Fibroblast of the conjunctiva (primary cell): ENCODE results near the gene POR.

ENCODE experiments used
- DNase-seq: peaks from one replicate; pipeline ENCODE4 v3.0.0-alpha.2; 2010; ENCODE audit warnings: low read depth

Gene POR

DNA sequence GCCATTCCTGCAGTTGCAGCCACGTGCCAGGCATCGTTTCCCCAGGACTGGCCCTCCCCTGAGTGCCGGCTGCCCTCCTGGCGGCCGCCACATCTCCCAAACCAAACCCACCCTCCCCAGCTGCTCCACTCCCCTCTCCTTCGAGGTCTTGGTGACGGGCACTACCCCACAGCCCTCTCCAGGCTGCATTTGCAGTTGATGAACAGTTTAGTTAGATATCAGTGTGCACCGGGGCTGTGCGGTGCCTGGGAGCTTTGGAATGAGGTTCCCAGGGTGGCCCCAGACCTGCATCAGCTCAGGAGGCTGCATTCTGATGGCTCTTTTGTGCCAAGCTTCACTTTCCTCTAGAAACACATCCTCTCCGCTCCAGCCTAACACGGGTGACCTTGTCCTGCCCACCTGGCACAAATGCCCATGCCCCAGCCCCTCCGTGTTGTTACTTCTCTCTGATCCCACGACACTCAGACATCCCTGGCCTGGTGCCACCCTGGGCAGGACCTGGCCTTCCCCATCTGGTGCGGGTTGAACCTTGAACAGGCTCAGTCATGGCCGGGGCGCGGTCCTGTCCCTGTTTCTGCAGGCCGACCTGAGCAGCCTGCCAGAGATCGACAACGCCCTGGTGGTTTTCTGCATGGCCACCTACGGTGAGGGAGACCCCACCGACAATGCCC lies 64.9 kb downstream of the POR start:
- no peak for DNase-seq

DNA sequence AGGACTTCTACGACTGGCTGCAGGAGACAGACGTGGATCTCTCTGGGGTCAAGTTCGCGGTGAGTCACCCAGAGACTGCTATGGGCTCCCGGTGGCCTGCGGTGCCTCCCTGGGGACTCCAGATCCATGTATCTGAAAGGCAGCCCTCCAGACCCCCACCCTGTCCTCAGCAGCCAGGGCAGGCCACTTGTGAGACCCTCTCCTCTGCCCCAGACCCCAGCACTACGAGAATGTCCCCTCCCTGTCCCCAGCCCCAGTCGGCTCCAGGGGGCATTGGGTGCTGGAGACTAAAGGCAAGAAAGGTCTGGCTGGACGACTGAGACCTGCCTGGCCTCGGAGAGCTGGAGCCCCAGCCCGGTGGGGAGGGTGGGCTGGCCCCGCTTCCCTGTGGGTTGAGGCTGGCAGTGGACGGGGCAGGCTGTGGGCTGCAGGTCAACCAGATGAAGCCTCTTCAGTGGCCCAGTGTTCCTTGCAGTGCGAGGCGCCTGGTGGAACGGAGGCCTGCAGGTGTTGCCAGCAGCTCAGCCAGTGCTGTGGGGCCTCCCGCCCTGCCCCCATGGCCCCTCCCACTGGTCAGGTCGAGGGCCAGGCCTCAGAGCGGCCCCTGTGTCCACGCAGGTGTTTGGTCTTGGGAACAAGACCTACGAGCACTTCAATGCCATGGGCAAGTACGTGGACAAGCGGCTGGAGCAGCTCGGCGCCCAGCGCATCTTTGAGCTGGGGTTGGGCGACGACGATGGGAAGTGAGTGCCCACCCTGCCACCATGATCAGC lies 65.7 kb downstream of the POR start:
- no peak for DNase-seq

DNA sequence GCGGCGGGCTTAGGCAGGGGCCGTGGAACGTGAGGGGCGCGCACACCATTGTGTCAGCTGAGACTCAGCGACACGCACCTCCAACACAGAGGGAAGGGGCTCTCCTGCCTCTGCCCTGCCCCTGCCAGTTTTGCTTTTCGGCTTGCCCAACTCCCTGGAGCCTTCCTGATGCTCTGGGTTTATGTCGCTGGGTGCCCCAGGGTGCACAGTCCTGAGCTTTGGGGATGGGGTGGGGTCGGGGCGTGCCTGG lies 66.2 kb downstream of the POR start:
- no peak for DNase-seq

DNA sequence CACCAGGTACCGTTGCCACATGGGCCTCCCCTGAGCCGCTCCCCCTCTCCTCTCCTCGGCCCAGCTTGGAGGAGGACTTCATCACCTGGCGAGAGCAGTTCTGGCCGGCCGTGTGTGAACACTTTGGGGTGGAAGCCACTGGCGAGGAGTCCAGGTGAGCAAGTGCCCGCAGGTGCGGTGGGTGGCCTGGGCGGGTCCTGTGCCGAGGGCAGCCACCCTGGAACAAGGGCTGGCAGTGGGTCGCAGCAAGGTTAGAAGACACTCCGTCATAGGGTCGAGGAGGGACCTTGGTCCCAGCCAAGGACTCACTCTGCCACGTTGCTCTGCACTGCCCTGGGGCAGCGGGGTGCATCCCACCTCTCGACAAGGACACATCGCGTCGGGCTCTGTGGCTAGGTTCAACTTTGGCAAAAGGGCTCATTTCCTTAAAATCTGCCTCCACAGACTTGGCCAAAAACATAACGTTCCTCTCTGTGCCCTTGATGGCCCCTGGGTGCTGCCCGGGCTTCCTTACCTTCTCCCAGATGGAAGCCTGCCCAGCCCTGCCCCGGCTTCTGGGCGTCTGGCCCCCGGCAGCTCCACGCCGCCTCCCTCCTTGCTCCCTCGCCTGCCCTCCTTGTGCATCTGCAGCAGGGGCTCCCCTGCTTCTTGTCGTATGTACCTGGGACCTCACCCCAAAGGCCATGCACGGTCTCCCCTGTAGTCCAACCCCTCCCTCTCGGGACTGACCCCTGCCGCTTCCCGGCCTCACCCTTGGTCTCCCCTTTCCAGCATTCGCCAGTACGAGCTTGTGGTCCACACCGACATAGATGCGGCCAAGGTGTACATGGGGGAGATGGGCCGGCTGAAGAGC lies 66.7 kb downstream of the POR start:
- no peak for DNase-seq

DNA sequence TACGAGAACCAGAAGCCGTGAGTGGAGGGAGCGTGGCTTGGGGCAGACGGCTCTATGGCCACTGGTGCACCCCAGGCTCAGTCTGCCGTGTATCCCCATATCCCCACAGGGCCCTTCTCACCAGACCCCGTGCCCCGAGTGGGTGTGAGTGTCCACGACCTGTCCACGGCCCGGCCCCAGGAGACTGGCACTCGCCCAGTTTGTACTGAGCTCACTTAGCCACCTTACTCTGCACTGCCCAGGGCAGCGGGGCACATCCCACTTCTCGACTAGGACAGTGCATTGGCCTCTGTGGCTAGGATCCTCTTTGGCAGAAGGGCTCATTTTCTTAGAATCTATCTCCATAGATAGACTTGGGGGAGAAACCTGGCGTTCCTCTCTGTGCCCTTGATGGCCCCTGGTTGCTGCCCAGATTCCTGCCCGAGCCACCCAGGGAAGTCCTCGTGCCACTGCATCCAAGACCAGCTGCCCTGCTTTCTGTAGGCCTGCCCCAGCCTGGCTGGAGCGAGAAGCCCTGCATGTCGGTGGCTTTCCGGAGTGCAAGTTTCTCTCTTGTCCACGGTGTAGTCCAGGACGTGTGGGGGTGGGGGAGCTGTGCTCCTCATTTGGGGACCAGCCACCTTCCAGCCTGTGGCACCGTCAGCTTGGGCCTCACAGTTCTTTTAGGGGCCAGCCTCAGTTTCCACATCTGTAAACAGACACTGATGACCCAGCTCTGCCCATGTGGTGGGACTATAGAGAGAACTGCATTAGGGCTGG lies 67.5 kb downstream of the POR start:
- DNase-seq = no peak

DNA sequence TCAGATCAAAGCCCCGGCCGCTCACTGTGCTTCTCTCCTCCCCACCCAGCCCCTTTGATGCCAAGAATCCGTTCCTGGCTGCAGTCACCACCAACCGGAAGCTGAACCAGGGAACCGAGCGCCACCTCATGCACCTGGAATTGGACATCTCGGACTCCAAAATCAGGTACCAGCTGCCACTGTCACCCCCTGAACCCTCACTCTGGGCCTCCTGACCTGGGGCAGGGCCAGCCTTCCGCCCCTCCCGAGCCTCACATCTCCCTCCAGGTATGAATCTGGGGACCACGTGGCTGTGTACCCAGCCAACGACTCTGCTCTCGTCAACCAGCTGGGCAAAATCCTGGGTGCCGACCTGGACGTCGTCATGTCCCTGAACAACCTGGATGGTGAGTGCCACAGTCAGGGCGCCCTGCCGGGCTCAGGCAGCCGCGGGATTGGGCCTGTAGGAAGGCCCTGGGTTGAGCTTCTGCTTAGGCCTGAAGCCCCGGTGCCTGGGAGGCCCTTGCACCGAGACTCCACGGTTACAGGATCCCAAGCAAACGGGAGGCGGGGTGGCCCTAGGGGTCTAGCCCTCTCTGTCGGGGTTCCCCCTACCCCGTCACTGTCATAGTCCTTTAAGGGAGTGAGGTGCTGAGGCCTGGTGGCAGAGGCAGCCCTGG lies 68.6 kb downstream of the POR start:
- no peak for DNase-seq

DNA sequence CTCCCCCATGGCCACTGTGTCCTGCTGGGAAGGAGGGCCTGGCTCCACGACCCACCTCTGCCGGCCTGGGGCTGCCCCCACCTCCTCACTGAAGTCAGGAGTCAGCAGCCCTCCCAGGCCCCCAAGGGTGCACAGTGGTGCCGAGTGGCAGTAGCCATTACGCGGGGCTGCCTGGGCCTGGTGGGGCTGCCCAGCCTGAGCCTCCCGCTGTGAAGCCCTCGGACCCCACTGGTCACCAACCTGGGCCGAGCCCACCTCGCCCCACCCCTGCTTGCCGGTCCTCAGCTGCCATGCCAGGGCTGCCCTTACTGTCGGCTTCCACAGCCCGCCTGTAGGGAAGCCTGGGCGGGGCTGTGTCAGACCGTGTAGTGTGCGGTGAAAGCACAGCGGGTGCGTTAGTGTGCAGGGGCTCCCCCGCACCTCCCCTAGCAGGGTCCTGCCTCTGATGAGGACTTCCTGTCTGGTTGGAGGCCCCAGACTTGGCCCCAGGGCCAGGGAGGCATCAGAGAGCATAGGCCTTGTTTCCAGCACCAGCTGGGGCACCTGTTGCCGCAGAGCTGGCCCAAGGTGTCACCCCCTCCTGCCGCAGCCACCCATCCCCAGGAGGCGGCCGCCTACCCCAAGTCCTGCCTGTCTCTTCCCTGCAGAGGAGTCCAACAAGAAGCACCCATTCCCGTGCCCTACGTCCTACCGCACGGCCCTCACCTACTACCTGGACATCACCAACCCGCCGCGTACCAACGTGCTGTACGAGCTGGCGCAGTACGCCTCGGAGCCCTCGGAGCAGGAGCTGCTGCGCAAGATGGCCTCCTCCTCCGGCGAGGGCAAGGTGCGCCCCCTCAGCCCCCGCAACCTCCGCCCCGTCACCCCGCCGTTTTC lies 69.4 kb downstream of the POR start:
- no peak for DNase-seq

DNA sequence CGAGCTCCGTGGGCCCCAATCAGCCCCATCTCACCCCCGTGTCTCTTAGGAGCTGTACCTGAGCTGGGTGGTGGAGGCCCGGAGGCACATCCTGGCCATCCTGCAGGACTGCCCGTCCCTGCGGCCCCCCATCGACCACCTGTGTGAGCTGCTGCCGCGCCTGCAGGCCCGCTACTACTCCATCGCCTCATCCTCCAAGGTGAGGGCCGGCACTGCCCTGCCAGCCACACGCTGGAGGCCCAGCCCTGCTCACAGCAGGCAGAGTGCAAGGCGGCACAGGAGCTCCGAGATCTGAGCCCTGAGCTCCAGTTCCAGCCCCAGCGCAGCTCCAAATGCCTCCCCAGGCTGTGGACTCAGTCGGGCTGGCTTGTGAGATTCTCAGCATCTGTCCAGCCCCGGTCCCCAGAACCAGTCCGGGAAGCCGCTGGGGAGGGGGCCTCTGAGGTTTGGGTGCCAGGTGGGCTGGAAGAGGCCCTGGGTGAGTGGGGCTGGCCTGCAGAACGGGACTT lies 70.1 kb downstream of the POR start:
- DNase-seq = no peak

DNA sequence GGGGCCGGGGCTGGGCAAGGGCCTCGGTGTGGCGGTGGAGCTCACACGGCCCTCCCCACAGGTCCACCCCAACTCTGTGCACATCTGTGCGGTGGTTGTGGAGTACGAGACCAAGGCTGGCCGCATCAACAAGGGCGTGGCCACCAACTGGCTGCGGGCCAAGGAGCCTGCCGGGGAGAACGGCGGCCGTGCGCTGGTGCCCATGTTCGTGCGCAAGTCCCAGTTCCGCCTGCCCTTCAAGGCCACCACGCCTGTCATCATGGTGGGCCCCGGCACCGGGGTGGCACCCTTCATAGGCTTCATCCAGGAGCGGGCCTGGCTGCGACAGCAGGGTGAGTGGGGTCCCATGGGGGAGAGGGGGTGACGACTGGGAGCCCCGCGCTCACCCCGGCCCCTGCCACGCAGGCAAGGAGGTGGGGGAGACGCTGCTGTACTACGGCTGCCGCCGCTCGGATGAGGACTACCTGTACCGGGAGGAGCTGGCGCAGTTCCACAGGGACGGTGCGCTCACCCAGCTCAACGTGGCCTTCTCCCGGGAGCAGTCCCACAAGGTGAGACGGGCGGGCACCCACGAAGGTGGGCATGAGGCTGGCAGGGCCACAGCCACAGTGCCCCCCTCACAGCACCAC lies 70.7 kb downstream of the POR start:
- no peak for DNase-seq

DNA sequence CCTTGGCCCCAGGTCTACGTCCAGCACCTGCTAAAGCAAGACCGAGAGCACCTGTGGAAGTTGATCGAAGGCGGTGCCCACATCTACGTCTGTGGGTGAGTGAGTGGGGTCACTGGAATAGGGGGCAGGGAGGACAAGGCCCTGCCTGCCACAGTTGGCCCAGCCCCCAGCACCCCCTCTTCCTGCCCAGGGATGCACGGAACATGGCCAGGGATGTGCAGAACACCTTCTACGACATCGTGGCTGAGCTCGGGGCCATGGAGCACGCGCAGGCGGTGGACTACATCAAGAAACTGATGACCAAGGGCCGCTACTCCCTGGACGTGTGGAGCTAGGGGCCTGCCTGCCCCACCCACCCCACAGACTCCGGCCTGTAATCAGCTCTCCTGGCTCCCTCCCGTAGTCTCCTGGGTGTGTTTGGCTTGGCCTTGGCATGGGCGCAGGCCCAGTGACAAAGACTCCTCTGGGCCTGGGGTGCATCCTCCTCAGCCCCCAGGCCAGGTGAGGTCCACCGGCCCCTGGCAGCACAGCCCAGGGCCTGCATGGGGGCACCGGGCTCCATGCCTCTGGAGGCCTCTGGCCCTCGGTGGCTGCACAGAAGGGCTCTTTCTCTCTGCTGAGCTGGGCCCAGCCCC lies 71.3 kb downstream of the POR start:
- no peak for DNase-seq

DNA sequence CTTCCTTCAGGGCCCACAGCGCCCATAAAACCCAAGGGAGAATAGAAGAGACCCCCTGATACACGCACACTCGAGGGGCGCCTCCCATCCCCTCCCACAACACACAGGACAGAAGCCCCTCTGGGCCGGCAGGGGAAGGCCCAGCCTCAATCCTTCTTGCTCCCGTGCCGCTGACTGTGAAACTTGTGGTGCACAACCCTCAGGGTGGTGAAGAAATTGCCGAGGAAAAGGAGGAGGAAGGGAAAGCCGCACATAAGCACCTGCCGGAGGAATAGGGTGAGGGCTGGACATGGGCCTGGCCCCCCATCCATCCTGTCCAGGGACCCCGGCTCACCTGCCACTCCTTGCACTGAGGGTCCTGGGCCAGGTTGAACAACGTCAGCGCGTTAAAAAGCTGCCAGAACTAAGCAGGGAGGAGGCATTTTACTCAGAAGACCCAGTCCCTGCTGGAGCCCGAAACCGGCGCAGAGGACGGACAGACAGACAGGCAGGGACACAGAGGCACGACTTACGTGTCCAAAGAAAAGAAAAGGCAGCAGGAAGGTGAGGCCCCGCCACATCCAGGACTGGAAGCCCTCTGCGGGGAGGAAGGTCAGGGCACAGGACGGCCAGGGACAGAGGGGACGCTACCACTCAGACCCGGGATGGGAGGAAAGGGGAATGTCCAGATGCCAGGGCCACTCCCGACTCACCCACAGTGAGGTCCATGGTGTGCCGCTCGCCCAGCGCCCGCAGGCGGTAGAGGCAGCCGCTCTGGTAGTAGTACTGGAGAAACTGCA lies 72.3 kb downstream of the POR start:
- no peak for DNase-seq

DNA sequence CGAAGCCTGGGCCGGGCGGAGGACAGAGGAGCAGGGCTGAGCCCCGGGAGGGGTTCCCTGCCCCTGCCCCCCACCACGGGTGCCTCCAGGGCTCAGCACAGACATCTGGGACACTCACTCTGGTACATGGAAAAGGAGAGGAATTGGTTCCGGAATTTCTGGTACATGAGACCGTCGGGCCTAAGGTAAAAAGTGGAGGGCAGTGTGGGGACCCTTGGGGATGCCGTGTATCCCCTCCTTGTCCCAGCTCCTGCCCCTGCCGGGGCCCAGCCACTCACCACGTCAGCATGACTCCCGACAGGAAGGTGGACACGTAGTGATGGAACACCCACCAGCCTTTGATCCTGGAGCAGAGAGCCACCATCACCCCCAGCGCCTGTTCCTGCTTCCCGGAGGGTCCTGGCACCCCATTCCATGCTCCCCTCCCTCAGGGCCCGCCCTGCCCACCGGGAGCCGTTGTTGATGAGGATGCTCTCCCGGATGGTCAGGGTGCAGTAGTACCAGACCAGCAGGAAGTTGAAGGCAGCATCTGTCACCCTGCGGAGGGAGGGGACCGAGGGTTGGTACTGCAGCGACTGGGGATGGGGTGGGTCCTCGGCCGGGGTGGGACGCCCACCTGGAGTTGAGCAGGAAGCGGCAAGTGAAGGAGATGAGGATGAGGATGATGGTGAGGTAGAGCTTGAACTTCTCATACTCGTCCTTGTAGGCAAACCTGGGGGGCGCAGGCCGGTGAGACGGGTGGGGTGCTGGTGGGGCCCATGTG lies 73.0 kb downstream of the POR start:
- no peak for DNase-seq

DNA sequence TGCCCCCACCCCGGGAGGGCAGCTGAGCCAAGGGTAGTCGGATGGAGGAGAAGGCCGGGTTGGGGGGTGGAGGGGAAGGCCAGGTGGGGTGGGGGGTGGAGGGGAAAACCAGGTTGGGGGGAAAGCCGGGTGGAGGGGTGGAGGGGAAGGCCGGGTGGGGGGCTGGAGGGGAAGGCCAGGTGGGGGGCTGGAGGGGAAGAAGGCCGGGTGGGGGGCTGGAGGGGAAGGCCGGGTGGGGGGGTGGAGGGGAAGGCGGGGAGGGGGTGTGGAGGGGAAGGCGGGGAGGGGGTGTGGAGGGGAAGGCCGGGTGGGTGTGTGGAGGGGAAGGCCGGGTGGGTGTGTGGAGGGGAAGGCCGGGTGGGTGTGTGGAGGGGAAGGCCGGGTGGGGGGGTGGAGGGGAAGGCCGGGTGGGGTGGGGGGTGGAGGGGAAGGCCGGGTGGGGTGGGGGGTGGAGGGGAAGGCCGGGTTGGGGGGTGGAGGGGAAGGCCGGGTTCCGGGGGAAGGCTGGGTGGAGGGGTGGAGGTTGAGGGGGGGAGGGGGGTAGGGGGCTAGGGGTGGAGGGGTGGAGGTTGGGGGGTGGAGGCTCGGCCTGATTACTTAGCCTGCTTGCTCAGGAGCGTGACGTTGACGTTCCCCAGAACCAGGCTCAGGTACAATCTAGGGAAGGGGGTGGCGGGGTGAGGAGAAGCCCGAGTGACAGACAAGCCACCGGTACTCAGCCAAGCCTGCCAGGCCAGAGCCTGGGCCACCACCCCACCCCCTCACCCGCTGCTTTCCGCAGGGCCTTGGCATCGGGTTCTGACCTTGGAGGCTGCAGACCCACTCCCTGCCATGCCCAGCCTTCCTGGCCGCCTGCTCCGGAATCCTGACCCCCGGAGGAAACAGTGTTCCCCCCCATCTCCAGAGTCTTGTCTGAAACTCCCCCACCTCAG lies 73.9 kb downstream of the POR start:
- DNase-seq = no peak

DNA sequence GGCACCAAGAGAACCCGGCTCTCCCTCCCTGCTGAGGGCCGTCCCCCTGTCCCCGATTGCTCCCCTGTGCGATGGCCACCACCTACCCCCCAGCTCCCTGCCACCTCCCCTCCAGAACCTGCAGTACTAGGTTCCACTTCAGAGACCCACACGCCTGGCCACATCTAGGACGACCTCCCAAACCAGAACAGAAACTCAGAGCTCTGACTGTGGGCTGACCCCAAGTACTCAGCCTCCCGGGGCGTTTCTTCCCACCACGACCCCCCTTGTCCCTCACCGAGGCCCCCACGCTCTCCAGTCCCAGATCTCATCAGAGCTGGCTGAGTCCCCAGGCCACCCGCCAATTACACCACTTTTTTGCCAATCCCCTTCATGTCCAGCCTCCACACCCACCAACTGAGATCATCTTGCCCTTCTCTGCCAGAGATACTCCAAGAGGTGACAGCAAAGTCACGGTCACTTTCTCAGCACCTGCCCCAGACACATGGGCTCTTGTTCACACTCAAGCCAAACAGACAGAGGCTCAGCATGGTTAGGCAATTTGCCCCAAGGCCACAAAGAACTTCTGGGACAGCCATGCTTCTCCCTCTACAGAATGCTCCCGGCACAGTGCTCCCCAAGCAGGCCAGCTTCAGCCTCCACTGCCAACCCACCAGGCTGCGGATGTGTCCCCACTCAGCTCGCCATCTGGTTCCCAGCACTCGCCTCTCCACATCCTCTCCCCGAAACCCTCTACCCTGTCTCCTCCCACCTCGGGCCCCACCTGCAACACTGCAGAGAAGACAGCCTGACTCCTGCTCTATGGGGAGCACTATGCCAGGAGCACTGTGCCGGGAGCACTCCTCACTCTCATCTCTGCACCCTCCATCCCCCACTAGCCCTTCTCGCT lies 74.8 kb downstream of the POR start:
- no peak for DNase-seq

DNA sequence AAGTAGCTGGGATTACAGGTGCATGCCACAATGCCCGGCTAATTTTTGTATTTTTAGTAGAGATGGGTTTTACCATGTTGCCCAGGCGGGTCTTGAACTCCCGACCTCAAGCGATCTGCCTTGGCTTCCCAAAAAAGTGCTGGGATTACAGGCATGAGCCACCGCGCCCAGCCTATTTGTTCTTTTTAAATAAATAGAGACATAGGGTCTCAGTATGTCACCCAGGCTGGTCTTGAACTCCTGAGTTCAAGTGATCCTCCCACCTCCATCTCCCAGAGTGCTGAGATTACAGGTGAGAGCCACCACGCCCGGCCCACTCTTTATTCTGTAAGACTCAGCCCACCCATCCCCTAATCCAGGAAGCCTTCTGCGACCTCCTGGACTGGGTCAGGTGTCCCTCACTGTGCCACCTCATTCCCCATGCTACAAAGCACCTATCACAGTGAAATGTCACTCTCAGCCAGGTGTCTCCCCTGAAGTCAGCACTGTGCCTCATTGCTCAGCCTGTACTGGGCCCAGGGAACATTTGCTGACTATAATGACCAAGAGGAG lies 76.7 kb downstream of the POR start:
- DNase-seq = no peak
